ENCODE results near the gene SERPINA4. TPM values are rescaled to one million over a fixed set of nuclear protein-coding genes. Genes with fewer than 3 reads are reported as not detected.

The SERPINA4 gene
- total and polyA plus RNA-seq, 9 of the 15 experiments (the other 6 are each of a cell fraction or from before 2014, with no cell fraction given) = not detected

DNA sequence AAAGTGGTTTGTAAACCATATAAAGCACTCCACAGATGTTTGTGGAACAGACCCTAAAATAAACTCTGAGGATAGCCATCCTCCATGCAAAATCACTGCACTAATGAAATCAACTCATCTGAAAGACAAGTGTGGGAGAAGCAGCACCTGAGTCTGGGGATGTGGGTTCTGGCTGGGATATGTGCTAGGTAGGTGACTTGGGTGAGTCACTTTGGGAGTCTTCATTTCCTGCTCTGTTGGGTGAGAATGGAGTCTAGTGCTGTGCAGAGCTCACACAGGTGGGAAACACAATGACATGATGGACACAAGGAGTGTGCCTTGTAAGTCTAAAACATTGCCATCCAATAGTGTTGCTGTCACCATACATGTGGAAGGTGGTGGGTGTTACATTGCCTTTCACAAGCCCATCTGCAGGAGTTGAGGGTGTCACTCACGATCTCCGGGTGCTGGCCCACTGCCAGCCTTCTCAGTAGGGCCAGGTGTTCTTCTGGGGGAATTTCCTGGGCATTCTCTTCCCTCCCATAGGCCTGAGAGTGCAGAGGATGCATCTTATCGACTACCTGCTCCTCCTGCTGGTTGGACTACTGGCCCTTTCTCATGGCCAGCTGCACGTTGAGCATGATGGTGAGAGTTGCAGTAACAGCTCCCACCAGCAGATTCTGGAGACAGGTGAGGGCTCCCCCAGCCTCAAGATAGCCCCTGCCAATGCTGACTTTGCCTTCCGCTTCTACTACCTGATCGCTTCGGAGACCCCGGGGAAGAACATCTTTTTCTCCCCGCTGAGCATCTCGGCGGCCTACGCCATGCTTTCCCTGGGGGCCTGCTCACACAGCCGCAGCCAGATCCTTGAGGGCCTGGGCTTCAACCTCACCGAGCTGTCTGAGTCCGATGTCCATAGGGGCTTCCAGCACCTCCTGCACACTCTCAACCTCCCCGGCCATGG lies 2.0 kb downstream of the SERPINA4 start (continued):
- no peak for TF ChIP-seq MGA (IDR thresholded peaks at IDR 0.05)
- TF ChIP-seq ARID1B (IDR thresholded peaks at IDR 0.05) = no peak
- no peak for TF ChIP-seq ZNF146 (CRISPR knock-in tag; IDR thresholded peaks at IDR 0.05; ENCODE audit: unreplicated experiment)
- TF ChIP-seq, protein P1, sequence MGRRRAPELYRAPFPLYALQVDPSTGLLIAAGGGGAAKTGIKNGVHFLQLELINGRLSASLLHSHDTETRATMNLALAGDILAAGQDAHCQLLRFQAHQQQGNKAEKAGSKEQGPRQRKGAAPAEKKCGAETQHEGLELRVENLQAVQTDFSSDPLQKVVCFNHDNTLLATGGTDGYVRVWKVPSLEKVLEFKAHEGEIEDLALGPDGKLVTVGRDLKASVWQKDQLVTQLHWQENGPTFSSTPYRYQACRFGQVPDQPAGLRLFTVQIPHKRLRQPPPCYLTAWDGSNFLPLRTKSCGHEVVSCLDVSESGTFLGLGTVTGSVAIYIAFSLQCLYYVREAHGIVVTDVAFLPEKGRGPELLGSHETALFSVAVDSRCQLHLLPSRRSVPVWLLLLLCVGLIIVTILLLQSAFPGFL (CRISPR knock-in tag; IDR thresholded peaks at IDR 0.05) = no peak
- no peak for TF ChIP-seq ZKSCAN1 (IDR thresholded peaks at IDR 0.05; ENCODE audit: low read depth, low read length)
- no peak for TF ChIP-seq SREBF2 (CRISPR knock-in tag; IDR thresholded peaks at IDR 0.05)
- TF ChIP-seq BACH1 (tag; IDR thresholded peaks at IDR 0.05) = no peak
- TF ChIP-seq, protein P2, sequence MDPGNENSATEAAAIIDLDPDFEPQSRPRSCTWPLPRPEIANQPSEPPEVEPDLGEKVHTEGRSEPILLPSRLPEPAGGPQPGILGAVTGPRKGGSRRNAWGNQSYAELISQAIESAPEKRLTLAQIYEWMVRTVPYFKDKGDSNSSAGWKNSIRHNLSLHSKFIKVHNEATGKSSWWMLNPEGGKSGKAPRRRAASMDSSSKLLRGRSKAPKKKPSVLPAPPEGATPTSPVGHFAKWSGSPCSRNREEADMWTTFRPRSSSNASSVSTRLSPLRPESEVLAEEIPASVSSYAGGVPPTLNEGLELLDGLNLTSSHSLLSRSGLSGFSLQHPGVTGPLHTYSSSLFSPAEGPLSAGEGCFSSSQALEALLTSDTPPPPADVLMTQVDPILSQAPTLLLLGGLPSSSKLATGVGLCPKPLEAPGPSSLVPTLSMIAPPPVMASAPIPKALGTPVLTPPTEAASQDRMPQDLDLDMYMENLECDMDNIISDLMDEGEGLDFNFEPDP (CRISPR knock-in tag; IDR thresholded peaks at IDR 0.05) = no peak
- no peak for TF ChIP-seq KHSRP (IDR thresholded peaks at IDR 0.05)
- TF ChIP-seq ERF (CRISPR knock-in tag; IDR thresholded peaks at IDR 0.05) = no peak
